ENCODE measurements around the gene SEC61A2.
"Not testable (repeated sequence)": the region's sequence is repeated elsewhere in the genome, so short reads cannot be mapped to it uniquely, and the experiment has no call there.

SEC61A2 gene

DNA sequence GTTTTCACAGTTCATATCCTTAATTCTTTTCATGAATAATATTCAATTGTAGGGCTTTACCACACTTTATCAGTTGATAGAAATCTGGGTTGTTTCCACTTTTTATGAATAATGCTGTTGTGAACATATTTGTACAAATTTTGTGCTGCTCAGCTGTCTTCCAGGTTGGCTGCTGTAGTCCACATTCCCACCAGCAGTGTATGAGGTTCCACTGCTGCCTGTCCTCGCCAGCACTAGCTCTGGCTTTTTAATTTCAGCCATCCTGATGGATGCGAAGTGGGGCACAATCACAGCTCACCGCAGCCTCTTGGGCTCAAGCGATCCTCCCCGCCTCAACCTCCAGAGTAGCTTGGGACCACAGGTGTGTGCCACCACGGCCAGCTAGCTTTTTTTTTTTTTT lies 33.5 kb downstream of the SEC61A2 start:
- DNase-seq: no peak

DNA sequence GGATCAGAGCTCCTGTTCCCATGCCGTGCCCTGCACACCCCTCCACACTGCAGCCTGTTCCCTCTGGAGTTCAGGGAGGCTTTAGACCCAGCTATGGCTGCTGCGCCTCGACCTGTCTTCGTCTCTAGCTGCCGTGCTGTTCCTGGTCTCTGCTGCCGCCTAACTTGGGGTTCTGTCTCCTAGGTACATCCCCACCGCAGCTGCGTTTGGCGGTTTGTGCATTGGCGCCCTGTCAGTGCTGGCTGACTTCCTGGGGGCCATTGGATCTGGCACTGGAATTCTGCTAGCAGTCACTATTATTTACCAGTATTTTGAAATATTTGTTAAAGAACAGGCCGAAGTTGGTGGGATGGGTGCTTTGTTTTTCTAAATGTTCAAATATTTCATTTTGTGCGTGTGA lies 34.6 kb downstream of the SEC61A2 start:
- no peak for DNase-seq

DNA sequence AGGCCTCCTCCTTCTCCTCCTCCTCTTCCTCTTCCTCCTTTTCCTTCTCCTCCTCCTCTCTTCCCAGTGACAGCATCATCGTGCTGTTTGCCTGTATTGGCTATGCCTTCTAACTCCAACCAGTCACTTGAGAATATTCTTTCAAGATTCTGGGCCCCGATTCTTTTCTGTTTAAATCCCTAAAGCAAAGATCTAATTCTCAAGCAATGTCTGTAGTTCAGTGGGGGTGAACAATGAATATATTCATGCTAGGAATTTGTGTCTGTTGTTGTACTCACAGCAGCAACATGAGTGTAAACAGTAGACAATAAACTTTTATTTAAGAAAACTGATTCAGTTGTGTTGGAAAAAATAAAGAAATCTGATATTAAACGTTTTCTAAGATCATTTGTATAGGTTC lies 35.6 kb downstream of the SEC61A2 start:
- DNase-seq: no peak

DNA sequence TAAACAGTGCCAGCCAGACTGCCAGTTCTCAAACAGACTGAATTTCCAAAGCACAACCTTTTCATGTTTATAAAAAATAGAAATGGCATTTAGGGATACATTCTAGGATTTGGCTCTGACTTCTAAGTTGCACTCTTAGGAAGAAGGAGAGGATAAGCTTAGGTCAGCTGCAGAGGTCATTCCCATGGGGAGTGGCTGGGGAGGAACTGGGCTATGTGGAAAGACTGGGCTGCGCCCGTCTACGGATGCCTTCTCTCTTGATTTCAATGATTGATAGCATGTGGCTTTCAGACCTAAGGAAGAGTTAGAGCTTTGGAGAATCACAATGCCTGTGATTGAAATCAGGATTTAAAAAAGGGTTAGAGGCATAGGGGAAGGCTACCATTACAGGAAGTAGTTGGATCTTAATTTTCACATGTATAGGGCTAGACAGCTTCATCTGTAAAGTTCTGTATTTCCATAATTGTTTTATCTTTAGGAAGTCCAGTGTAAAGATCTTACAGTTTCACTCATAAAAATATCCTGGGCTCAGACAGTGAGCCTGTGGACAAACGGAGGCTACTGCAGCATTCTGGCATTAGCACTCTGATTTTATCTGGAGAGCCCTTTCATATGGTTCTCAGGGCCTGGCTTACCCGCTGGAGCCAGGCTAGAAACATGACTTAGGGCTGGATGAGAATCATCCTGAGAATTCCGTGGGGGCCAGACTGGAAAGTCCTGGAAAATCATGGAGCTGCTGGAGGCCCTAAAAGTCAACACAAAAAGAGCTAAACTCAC lies 36.7 kb downstream of the SEC61A2 start:
- no peak for DNase-seq

DNA sequence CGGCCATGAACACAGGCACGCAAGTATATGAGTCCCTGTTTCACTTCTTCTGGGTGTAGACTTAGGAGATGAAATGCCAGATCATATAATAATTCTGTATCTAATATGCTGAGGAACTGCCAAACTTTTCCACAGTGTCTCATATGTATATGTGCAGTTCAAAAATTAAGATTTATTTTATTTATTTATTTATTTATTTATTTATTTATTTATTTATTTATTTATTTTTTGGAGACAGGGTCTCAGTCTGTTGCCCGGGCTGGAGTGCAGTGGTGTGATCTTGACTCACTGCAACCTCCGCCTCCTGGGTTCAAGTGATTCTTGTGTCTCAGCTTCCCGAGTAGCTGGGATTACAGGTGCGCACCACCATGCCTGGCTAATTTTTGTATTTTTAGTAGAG lies 42.0 kb downstream of the SEC61A2 start:
- DNase-seq: not testable (repeated sequence)

DNA sequence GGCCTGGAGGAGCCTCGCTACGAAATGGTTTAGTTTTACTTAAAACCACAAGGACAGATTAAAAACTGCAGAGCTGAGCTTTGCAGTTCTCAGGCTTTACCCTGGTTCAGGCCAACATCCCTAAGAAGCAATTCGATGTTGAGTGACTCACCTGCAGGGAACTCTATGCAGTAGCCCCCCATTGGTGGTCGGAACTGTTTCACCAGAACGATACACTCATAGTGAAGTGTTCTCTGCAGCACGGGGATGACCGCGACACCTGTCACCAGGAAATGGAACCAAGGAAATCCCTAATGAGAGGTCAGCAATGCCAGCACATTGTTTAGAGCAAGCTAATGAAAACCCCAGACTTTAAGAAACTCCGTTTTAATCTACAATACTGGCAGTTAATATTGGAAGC lies 48.2 kb downstream of the SEC61A2 start:
- no peak for DNase-seq

DNA sequence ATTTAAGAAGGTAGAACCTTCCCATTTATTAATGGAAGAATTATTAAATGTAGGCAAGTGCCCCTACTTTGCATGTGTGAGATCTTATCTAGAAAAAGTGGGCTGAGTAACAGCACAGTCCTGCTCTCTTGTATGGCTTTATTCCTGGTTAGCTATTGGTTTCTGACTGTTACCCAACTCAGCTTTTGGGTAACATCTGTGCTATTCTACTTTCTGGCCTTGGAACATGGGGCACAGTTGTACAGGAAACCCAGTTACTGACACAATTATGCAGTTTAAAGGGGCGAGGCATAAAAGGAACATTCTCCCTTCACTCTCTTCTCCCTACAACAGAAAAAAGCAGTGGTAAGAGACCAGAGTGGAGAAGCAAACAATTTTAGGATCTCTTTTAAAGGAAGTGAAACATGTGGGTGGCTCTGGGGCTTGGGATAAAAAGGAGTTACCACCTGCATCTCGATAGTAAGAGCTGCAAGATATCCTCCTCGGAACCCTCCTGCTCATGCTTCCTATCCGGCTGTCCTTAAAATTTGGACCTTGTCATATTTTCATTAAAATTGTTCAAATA lies 50.2 kb downstream of the SEC61A2 start:
- no peak for DNase-seq

DNA sequence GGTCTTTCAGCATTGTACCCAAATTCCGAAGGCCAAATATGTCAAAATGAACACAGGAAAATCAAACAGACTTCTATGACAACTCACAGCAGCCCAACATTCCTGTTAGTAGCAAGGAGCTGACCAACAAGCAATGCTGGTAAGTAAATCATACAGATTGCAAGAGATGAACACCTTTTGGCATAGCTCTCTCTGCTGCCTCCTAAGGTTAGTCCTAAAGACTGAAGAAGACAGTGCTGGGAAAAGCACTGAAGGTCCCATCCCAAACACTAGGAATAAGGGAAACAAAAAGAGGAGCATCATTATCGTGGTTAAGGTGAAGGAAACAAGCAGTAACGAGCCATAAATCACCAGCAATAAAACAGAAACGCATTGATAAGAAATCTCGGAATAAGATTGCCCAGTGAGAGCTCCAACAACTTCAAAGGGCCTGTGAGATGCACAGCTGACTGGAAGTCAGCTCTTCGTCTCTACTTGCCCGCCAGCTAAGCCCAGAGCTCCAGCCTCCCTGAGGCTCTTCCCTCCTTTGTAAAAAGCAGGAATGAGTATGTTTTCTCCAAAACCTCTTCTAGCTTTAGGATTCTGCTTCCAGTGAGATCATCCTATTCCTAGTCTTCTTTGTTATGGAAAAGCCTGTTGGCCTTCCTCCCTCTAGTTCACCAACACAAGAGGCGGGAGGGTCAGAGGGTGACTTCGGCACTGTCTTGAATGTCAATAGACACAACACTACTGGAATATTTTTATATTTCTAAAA lies 50.9 kb downstream of the SEC61A2 start:
- no peak for DNase-seq

DNA sequence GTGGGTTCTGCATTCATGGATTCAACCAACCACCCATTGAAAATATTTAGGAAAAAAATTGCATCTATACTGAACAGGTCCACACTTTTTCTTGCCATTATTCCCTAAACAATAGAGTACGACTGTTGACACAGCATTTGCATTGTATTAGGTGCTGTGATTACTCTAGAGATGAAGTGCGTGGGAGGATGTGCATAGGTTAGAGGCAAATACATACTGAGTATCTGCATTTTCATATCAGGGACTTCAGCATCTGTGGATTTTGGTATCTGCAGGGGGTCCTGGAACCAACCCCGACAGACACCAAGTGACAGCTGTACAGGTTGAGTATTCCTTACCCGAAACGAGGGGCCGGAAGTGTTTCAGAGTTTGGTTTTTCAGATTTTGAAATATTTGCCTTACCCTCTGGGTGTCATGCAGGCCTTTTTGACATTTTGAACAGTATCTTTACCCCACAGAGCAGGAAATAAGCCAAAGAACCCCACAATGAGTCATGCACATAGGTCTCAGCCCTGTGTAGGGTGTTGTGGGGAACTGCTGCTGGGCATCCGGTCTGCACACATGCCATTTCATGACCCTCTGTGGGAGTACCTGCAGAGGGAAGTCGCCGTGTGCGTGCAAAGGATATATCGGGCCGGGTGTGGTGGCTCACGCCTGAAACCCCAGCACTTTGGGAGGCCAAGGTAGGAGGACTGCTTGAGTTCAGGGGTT lies 51.7 kb downstream of the SEC61A2 start:
- DNase-seq: peak; percentile 37 to 38

DNA sequence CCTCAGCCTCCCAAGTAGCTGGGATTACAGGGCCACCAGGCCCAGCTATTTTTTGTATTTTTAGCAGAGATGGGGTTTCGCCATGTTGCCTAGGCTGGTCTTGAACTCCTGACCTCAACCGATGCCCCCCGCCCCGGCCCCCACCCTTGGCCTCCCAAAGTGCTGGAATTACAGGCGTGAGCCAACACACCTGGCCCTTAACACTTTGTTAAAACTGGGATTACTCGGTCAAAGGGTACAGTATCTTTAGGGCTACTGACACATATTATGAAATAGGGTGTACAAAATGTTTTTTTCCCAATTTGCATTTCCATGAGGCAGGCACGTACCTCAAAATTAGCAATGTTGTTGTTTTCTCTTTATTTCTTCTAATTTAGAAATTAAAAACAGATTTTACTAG lies 54.7 kb downstream of the SEC61A2 start:
- no peak for DNase-seq

DNA sequence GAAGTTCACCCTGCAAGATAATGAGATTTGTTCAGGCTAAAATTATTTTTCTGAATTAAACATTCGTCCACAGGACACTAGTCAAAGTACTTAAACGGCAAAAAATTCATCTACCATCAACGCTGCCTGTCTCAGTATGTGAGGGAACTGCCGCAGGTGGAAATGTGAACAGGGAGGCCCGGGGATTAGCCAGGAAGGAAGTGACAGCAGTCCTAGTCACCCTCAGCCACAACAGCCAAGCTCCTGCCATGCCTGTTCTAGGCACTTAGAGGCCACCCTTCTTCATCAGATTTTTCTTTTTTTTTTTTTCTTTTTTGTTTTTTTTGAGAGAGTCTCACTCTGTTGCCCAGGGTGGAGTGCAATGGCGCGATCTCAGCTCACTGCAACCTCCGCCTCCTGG lies 56.8 kb downstream of the SEC61A2 start:
- DNase-seq: no peak

DNA sequence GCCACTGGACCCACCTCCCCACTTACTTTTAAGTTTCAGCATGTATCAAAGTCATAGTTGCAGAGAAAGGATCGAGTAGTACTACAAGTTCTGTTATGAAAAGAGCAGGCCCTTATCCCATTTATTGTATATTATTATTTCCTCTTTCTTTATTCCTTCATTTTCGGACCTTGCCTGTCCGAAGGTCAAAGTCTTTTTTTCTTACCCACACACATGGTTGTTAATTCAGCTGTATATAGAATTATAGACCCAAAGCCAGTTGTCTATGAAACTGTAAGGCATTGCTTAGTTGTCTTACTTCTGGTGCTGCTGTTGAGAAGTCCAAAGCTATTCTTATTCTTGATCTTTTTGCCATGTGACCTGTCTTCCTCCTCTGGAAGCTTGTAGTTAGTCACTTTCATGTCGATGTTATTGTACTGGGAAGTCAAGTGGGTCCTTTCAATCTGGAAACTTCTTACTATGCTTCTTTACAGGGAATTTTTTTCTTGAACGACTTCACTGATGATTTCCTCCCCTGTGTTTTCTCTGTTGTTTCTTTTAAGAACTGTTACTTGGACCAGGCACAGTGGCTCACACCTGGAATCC lies 57.9 kb downstream of the SEC61A2 start:
- DNase-seq: no peak

DNA sequence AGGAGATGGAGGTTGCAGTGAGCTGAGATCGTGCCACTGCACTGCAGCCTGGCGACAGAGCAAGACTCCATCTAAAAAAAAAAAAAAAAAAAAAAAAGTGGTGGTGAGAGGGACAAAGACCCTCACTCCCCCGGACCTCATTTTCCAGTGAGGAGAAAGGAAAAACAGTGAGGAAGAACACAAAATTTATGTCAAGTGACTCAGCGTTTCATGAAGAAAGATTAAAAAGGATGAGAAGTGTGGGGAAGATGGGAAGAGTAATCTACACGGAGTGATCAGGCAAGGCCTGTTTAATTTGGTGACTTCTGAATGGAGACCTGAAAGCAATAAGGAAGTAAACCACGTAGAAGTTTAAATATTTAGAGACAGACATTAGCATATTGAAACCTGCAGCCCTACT lies 59.2 kb downstream of the SEC61A2 start:
- no peak for DNase-seq

DNA sequence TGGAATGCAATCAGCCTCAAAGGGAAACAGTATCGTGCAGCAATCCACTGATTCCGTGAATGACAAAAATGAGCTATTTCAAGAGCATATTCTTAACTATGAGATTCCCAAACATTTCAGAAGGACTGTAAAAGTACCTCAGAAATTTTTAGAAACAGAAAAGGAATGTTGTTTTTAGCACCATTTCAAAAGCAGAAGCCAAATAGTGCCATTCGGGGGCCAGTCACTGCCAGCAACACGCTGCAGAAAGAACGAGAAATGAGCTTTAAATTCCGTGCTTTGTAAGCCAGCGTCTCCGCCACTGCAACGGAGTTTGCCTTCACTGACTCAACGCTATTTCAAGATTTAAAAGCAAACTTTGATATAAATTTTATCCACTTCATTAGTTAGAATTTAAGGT lies 59.9 kb downstream of the SEC61A2 start:
- DNase-seq: no peak

DNA sequence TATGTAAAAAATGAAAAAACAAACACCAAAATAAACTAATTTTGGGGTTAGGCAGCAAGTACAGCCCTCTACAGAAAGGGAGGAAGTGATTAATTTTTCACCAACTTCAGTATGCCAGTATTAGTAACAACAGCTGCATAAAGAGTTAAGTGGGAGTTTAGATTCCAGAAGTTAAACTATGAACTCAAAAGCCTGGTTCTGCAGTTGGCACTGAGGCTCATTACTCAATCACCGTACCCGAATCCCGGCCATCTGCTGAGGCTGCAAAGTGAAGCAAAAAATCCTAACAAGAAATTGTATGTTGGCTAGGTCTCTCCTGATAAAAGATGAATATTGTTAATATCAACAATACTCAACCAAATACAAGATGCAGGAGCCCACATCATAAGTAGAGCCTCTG lies 62.2 kb downstream of the SEC61A2 start:
- no peak for DNase-seq

DNA sequence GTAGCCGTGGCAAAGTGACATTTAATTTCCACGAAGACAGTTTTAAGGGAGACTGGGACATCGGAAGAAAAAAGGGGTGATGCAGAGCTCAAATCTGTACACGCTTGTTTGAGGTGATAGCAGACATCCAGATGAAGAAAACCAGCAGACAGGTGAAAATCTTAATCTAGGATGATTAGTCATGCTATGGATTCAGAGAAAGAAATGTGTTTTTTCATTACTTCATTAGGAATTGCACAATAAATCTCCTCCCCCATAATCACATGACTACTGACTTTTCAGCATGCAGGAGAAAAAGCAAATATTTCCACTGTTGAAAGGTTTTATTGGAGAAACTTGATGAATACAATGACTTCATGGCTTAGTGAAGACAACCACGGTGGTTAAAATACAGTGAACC lies 63.7 kb downstream of the SEC61A2 start:
- no peak for DNase-seq

DNA sequence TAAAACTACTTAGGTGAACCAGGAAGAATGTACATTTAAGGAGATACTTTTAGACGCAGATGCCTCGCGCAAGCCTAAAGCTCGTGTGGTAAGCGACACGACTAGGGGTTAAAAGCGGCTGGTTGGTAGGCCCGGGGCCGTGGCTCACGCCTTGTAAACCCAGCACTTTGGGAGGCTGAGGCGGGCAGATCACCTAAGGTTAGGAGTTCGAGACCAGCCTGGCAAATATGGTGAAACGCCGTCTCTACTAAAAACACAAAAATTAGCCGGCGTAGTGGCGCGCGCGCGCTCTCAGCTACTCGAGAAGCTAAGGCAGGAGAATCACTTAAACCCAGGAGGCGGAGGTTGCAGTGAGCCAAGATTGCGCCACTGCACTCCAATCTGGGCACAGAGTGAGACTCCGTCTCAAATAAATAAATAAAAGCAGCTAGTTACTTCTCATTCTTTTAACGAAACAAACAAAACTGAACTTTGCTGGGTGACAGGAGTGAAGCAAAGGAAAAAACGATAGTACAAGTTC lies 65.3 kb downstream of the SEC61A2 start:
- peak; percentile 5 to 31 for DNase-seq

DNA sequence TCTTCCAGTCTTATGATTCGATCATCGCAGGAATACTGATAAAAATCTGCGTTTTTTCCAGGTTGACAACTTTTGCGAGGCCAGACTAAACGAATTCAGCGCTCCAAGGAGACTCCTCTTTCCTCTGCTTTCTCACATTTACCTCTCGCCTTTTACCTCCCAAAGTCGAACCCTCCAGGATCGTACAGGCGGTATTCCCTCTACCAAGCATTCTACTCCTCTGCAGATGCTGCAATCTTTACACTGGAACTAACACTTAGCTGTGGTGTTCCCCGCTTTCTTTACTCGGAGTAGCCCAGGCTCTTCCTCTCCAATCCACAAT lies 65.8 kb downstream of the SEC61A2 start:
- peak in 1 of 2 donors; percentile 2 for DNase-seq

DNA sequence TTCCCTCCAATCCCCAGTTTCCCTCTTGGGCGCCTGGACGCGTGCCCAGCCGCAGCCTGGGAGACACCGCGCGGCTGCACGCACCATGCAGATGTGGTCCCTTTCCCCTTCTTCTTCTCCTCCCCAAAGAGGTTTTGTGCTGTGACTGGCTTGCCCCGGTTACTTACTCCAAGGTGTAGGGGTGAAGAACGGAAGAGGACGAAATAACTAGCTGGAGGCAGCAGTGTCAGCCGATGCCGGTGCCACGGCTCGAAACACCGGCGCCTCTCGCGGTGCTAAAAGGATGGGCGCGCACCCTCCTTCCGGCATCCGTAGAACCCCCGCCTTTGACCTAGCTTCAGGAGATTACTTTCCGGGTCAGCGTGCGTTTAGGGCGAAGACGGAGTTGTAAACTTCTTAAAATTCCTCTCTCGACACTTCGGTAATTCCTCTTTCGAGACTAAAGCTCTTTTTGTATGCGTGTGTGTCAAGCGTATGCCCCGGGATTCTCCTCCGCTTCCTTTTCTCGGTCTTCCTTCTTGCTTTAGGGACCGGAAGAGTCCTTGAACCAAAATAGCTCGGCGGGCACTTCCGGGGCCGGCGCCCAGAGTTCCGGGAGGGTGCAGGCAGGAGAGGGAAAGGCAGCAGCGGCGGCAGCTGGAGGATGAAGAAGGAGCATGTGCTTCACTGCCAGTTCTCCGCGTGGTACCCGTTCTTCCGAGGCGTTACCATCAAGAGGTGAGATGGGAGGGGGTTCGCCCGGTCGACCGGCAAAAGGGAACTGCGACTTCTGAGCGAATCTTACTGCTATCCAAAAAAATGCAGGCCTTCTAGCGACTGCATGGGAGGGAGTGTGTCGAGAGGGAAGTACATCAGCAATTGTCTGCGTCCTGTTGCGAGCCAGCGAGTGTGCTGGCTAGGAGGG lies 66.4 kb downstream of the SEC61A2 start, which contains the start of the genes CDC123 and NUDT5:
Gene CDC123, plus strand, starts transcription at position 586 of the 904 bp plus-strand sequence. Its CDS starts 58 bp downstream, at position 644.
Gene NUDT5, minus strand, starts transcription at position 289 of the 904 bp plus-strand sequence. CDS start 9,600 bp downstream, outside the sequence.
- DNase-seq: peak; percentile 78 to 80

DNA sequence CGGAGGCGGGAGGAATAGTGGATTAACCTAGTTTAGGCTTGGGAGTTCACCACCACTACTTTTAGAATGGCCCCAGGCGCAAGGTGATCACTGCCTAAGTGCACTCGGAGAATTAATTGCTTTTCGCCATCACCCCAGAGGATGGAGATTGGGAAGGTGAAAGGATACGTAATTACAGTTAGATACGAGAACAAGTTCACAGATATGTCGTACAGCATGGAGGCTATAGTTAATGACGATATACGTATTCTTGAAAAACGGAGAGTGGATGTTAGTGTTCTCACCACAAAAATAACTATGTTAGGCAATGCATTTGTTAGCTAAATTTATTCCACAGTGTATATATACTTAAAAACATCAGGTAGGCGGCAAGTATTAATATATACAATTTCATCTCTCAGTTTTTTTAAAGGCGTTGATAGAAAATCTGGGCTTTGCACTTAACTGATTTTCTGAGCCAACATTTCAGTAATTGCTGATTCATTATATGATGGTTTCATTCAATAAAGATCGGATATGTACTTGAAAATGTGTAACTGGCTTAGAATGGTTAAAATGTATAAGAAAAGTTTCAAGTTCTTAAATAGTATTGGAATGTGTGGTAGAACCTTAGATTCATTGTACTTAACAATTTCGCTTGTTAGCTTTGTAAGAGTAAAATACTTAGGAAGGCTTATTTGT lies 67.2 kb downstream of the SEC61A2 start:
- no peak for DNase-seq

DNA sequence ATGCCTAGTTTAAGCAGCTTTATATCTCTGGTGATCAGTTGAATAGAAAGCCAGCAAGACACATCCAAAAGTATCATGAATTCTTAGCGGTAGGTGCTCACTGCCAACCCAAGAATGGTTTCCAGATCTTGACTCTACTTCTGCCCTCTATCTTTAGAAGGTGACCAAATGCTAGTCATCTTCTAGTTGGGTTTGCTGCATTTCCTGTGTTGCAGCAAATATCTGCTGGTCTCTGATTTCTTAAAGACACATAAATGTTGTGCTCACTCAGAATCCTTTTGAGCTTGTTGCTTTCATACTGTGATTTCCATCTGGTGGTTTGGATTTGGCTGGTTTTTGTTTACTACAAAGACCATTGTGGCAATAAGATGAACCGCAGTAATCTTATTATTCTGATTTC lies 68.7 kb downstream of the SEC61A2 start:
- DNase-seq: no peak
